Measurements from ENCODE around the gene S1PR1. TPM values are rescaled to one million over a fixed set of nuclear protein-coding genes. Genes with fewer than 3 reads are reported as not detected.

The S1PR1 gene
- total and polyA plus RNA-seq, 10 donors: 42.5 to 219 (median 122) TPM

DNA sequence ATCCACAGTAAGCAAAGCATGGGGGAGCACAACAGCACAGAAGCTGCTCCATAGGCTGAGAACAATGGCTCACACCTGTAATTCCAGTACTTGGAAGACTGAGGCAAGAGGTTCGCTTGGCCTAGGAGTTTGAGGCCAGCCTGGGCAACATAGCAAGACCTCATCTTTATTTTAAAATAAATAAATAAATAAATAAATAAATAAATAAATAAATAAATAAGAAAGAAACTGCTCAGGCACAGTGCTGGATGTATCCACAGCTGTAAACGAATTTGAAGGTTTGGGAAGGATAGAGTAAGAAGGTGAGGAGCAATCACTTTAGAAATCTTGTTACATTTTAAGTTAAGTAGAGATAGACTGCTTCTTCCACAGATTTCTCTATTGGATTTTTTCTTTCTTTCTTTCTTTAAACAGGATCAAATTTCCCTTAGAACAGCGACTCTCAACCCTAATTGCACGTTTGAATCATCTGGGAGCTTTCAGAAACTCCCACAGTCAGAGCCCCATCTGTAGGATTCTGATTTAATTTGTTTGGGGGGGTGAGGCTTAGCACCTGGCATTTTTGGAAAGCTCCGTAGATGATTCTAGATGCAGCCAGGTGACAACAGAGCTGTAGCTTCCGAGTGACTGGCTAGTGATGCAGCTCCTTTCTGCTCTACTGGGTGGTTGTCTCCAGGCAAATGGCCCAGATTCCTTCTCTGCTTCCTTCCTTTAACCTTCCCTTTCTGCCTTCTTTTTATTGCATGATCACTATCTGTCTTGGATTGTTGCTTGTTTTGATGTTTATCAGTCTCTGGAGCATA lies 53.5 kb downstream of the S1PR1 start:
- Histone ChIP-seq H3K27me3 (replicated peaks in 1 of 7) (no peaks in the 10 kb centered on the region), H3K27ac (peak overlapping the region in 1 of 8 donors; percentile 7), H3K36me3 (no peaks in the 10 kb centered on the region), H3K4me1 (peaks cover 13 to 62% (median 43%) of the 10 kb centered on the region in 6 donors), H3K4me3 (no peak overlapping the region), H3K9me3 (peaks cover 0 to 2% (median 0%) of the 10 kb centered on the region in 8 donors)
- WGBS, 5 donors: 72 to 84% (median 82%) methylated on average over 6 of the region's 6 CpGs
- no peak for DNase-seq
- intact Hi-C loops (cut with DNase I; ENCODE audit: low total_unique reads): loop anchor here (5.0 to 10.0 kb wide), 2 partner anchors 156 to 368 kb away; no protein-coding TSS in a partner anchor
- TF ChIP-seq POLR2A (IDR thresholded peaks at IDR 0.05) (no peak), POLR2AphosphoS5 (IDR thresholded peaks at IDR 0.05) (no peak)
- TF ChIP-seq, protein P1, sequence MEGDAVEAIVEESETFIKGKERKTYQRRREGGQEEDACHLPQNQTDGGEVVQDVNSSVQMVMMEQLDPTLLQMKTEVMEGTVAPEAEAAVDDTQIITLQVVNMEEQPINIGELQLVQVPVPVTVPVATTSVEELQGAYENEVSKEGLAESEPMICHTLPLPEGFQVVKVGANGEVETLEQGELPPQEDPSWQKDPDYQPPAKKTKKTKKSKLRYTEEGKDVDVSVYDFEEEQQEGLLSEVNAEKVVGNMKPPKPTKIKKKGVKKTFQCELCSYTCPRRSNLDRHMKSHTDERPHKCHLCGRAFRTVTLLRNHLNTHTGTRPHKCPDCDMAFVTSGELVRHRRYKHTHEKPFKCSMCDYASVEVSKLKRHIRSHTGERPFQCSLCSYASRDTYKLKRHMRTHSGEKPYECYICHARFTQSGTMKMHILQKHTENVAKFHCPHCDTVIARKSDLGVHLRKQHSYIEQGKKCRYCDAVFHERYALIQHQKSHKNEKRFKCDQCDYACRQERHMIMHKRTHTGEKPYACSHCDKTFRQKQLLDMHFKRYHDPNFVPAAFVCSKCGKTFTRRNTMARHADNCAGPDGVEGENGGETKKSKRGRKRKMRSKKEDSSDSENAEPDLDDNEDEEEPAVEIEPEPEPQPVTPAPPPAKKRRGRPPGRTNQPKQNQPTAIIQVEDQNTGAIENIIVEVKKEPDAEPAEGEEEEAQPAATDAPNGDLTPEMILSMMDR (IDR thresholded peaks at IDR 0.05 in 8 of 11, conservative IDR thresholded peaks at IDR 0.05 in 3 of 11): no peak

Other genes with a start within 250 kb of the S1PR1 start
- gene DPH5, start 211.2 kb upstream of the S1PR1 start, total RNA-seq: 10 to 100 TPM; 19.3 to 31.7 (median 24.5) TPM
- 10 to 100 TPM; 45.9 to 60.0 (median 49.8) TPM for gene DPH5, start 211.2 kb upstream of the S1PR1 start, polyA plus RNA-seq